Effector memory CD8-positive, alpha-beta T cell (primary cell): ENCODE measurements around the gene CPNE1.

ENCODE experiments used
- ATAC-seq: fragments of 150-1000 bp; cut with Tn5 transposase; replicated peaks from 2 replicates; pipeline ENCODE4 v1.10.0; 2021; ENCODE audit warnings: mild to moderate bottlenecking, moderate library complexity
- DNase-seq, 3 experiments: peaks; one replicate each; pipeline ENCODE4 v3.0.0; 2021
- H3K27ac Mint-ChIP-seq, 2 donors: one replicate each; pipeline ENCODE4 v1.8.0; 2022; ENCODE audit warnings: mild to moderate bottlenecking in 2 of 2, mixed read lengths in 2 of 2, moderate library complexity in 2 of 2
- H3K27me3 Mint-ChIP-seq, 2 donors: one replicate each; pipeline ENCODE4 v1.8.0; 2022; ENCODE audit warnings: mixed read lengths in 2 of 2
- H3K36me3 Mint-ChIP-seq: one replicate; pipeline ENCODE4 v1.8.0; 2022; ENCODE audit warnings: mild to moderate bottlenecking, moderate library complexity, mixed read lengths; ENCODE audit not compliant: insufficient read depth
- H3K4me1 Mint-ChIP-seq, 2 donors: one replicate each; pipeline ENCODE4 v1.8.0; 2022; ENCODE audit warnings: low read depth in 2 of 2, mixed read lengths in 2 of 2
- H3K4me3 Mint-ChIP-seq, 2 donors: one replicate each; pipeline ENCODE4 v1.8.0; 2022; ENCODE audit warnings: mild to moderate bottlenecking in 2 of 2, mixed read lengths in 2 of 2, moderate library complexity in 2 of 2
- H3K9me3 Mint-ChIP-seq, 2 donors: one replicate each; pipeline ENCODE4 v1.8.0; 2022; ENCODE audit warnings: mixed read lengths in 2 of 2

Gene CPNE1

DNA sequence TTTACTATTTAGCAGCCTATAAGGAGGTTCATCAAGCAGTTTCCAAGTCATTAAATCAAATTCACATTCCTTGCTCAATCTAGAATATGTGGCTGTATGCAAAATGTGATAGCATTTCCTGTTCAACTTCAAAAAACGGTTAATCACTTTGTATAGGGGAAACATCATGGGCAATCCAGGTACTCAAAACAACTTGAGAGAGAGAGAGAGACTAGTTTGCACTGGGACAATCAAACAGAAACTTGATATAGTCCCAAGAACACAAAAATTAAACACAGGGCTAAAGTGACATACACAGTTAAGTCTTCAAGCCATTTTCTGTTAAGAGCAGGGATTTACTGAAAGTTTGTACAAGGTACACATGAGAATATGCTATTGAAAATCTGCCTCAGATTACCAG, 7.4 kb downstream of the CPNE1 start:
- Mint-ChIP-seq H3K27me3 (no peaks in the 10 kb centered on the region), H3K27ac (peak overlapping the region; percentile 62 to 83), H3K4me1 (peaks cover 36 to 53% of the 10 kb centered on the region in 2 donors), H3K4me3 (peak overlapping the region; percentile 3 to 48), H3K9me3 (no peaks in the 10 kb centered on the region), H3K36me3 (peaks cover 20% of the 10 kb centered on the region)
- ATAC-seq = peak; percentile 23
- no peak for DNase-seq

DNA sequence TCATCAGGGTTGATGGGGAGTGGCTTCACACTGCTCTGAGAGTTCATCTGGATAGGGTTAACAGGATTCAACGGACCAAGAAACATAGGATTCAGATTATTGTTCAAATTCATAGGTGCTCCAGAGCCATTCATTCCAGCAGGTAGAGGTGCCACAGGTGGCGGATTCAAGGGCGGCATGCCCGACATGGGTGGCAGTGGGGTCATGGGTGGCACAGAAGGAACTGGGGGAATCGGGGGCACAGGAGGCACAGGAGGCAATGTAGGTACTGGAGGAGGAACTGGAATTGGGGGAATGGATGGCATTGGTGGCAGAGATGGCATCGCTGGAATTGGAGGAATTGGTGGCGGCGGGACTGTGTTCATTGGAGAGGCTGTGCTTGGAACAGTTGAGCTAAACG, 10.3 kb downstream of the CPNE1 start:
- Mint-ChIP-seq H3K36me3 (peaks cover 22% of the 10 kb centered on the region), H3K9me3 (no peaks in the 10 kb centered on the region), H3K4me3 (no peak overlapping the region), H3K4me1 (peaks cover 26 to 46% of the 10 kb centered on the region in 2 donors), H3K27me3 (no peaks in the 10 kb centered on the region), H3K27ac (no peak overlapping the region)
- DNase-seq (no peak), ATAC-seq (no peak)

DNA sequence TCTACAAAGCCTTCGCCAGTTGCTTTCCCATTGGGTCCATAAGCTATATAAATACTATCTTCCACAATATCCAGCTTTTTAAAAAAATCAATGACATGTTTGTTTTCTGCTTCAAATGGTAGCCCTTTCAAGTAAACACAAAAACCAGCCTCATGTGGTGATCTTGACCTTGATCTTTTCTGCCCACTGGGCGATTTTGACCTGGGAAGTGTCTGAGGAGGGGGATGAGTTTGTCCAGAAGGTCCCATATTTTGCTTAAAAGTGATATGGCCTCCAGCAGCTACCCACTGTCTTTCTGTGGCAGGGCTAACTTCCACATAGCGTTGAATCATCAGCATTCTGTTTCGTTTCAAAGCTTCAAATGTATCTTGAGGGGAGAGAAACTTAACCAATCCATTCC, 10.8 kb downstream of the CPNE1 start:
- no peak overlapping the region for H3K27ac Mint-ChIP-seq
- no peaks in the 10 kb centered on the region for H3K9me3 Mint-ChIP-seq
- H3K4me1 Mint-ChIP-seq = peaks cover 27 to 46% of the 10 kb centered on the region in 2 donors
- ATAC-seq (no peak), DNase-seq (no peak)
- H3K36me3 Mint-ChIP-seq = peaks cover 22% of the 10 kb centered on the region
- no peaks in the 10 kb centered on the region for H3K27me3 Mint-ChIP-seq
- no peak overlapping the region for H3K4me3 Mint-ChIP-seq

DNA sequence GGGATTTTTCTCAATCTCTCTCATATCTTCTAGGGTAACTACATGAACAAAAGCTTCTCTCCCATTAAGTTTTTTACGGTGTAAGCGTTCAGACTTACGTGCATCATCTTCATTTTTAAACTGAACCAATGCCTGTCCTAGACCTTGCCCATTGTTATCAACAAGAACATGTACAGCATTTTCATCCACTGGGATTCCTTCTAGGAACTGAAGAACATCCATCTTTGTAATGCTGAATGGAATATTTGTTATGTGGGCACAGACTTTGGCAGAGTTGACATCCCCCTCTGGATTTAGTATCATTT, 11.3 kb downstream of the CPNE1 start:
- Mint-ChIP-seq H3K36me3 (peaks cover 18% of the 10 kb centered on the region), H3K4me1 (peaks cover 27 to 45% of the 10 kb centered on the region in 2 donors), H3K9me3 (no peaks in the 10 kb centered on the region), H3K27ac (no peak overlapping the region), H3K27me3 (no peaks in the 10 kb centered on the region), H3K4me3 (no peak overlapping the region)
- DNase-seq = no peak
- ATAC-seq = no peak

DNA sequence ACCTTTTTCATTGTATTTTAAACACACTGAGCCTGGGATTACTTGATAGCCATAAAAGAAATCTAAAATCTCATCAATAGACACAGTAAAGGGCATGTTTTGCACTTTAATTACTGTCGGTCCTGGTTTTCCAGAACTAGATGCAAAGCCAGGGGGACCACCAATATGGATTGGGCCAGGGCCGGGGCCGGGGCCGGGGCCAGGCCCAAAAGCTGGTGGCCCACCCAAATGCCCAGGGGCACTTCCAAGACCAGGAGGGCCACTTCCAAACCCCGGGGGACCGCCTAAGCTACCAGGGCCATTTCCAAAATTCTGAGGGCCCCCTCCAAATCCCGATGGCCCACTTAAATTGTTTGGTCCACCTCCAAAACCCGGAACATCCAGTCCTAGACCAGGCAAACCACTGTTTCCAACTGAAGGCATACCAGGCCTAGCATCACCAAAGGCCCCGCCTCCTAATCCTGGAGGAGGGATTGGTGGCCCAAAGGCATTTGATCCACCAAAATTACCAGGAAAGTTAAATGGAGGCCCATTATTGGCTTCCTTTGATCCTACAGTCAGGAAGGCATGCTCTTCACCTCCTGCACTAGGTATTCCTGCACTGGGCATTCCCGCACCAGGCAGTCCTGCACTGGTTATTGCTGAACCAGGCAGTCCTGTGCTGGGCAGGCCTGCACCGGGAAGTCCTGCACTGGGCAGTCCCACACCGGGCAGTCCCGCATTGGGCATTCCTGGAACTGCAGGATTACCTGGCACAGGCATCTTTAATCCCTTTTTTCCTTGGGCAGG, 11.9 kb downstream of the CPNE1 start:
- H3K27me3 Mint-ChIP-seq = no peaks in the 10 kb centered on the region
- no peaks in the 10 kb centered on the region for H3K9me3 Mint-ChIP-seq
- ATAC-seq = no peak
- no peak overlapping the region for H3K4me3 Mint-ChIP-seq
- no peak for DNase-seq
- peaks cover 29 to 44% of the 10 kb centered on the region in 2 donors for H3K4me1 Mint-ChIP-seq
- H3K36me3 Mint-ChIP-seq = peaks cover 17% of the 10 kb centered on the region
- no peak overlapping the region for H3K27ac Mint-ChIP-seq

DNA sequence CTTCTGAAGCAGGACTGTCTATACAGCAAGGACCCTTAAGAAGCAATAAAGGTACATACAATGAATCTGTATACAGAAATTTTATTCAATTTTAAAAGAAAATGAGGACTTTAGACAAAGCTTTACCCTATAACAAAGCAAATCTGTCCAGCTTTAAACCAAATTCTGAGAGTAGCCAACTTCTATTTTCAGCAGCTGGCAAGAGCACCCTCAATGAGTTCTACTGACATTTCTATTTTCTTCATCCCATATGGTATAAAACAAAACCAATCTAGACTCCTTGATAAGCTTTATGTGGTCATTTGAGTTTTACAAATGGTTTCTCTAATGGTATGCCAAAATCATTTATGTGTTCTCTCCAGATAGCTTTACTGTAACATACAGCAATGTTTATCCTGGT, 12.7 kb downstream of the CPNE1 start:
- no peaks in the 10 kb centered on the region for H3K27me3 Mint-ChIP-seq
- H3K27ac Mint-ChIP-seq = peak overlapping the region in 1 of 2 donors; percentile 67
- peaks cover 24 to 41% of the 10 kb centered on the region in 2 donors for H3K4me1 Mint-ChIP-seq
- ATAC-seq = no peak
- peaks cover 19% of the 10 kb centered on the region for H3K36me3 Mint-ChIP-seq
- DNase-seq = no peak
- H3K4me3 Mint-ChIP-seq = no peak overlapping the region
- no peaks in the 10 kb centered on the region for H3K9me3 Mint-ChIP-seq

DNA sequence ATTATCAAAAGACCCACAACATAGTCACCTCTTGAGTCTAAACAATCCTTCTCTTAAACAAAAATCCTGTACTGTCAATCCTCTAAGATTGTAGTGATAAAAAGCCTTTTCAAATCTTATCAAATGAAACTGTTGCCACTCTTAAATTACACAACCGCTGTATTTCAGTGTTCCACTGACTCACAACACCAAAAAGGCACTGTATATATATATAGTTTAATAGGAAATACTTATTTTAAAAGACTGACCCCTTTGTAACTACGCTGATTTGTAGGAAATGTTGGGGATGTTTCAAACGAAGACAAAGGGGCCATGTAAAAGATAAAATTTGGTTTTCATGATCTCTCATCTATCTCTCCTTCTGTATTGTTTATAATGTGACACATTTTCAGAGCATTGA, 14.1 kb downstream of the CPNE1 start:
- Mint-ChIP-seq H3K4me1 (peaks cover 28 to 46% of the 10 kb centered on the region in 2 donors), H3K27me3 (no peaks in the 10 kb centered on the region), H3K27ac (peak overlapping the region in 1 of 2 donors; percentile 67), H3K4me3 (no peak overlapping the region), H3K36me3 (peaks cover 13% of the 10 kb centered on the region), H3K9me3 (no peaks in the 10 kb centered on the region)
- ATAC-seq (no peak), DNase-seq (no peak)

DNA sequence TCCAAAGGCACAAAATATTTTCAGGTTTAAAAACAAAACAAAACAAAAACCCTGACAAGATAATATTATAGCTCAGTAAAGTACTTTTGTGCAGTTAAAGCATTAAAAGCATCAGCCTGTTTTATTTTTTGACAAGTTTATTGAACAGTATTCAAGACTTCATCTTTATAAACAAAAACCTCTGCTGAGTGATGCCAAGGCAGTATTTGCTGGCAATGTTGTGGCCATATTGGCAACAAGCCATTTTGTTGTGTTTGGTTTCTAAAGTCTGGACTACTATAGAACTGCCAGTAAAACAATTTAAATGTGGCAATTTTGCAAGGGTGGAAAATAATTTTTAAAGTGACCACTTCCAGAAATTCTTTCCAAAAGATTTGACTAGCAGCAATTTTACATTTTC, 15.9 kb downstream of the CPNE1 start:
- H3K27ac Mint-ChIP-seq = peak overlapping the region; percentile 28 to 51
- no peaks in the 10 kb centered on the region for H3K9me3 Mint-ChIP-seq
- H3K27me3 Mint-ChIP-seq = no peaks in the 10 kb centered on the region
- ATAC-seq (no peak), DNase-seq (no peak)
- H3K4me1 Mint-ChIP-seq = peaks cover 44 to 63% of the 10 kb centered on the region in 2 donors
- peaks cover 13% of the 10 kb centered on the region for H3K36me3 Mint-ChIP-seq
- H3K4me3 Mint-ChIP-seq = no peak overlapping the region

DNA sequence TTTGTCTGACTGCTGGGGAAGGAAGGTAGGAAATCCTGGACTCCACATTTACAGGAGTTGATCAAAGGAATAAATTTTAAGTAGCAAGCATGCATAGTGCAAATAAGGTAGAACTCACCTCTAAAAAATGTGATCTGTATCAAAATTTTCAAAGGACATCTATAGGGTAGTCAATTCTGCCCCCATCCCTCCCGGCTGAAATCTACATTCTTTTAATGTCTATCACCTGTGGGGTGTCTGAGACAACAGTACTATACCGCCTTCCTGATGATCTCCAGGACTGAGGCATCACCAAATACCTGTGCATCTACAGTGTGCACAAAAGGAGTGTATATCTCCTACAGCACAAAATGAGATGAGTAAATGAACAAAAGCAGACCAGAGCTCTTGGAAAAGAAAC, 19.9 kb downstream of the CPNE1 start:
- H3K9me3 Mint-ChIP-seq = no peaks in the 10 kb centered on the region
- DNase-seq (no peak), ATAC-seq (no peak)
- peak overlapping the region; percentile 51 to 86 for H3K27ac Mint-ChIP-seq
- H3K4me1 Mint-ChIP-seq = peaks cover 66 to 85% of the 10 kb centered on the region in 2 donors
- no peaks in the 10 kb centered on the region for H3K27me3 Mint-ChIP-seq
- H3K4me3 Mint-ChIP-seq = peak overlapping the region in 1 of 2 donors; percentile 5
- peaks cover 7% of the 10 kb centered on the region for H3K36me3 Mint-ChIP-seq

DNA sequence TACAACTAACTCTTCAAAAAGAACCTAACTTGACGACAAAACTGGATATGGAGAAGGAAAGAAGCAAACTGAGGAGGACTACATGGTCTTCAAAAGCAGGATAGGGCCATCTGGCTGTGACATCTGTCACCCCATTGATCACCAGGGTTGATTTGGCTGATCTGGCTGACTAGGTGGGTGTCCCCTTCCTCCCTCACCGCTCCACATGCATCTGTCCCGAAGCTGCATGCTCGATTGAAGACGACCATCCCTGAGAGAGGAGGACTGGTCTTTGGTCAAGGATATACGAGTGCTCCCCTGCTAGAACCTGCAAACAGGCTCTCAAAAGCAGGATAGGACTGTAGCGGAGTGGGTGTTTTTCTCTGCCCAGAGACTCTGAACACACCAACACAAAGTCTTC, 21.7 kb downstream of the CPNE1 start:
- Mint-ChIP-seq H3K9me3 (no peaks in the 10 kb centered on the region), H3K4me1 (peaks cover 60 to 74% of the 10 kb centered on the region in 2 donors), H3K27ac (peak overlapping the region; percentile 5 to 9), H3K27me3 (no peaks in the 10 kb centered on the region), H3K36me3 (peaks cover 7% of the 10 kb centered on the region), H3K4me3 (no peak overlapping the region)
- no peak for DNase-seq
- ATAC-seq = no peak

DNA sequence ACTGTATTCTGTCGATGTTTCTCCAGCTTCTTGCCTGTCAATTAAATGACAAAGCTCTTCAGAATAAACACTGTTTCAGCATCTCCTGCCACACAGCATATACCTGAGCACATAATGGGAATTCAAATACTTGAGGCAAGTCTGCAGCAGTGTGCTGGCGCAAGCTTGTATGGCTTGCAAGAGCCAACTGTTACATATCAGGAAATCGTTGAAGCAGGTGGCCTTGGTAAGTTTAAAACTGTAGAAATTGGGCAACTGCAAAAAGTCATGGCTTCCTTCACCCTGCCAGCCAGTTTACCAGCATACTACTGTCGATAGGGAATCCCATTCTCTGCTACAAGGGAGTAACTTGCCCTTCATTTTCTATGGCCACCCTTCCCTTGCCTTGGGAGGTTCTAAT, 23.0 kb downstream of the CPNE1 start:
- no peaks in the 10 kb centered on the region for H3K27me3 Mint-ChIP-seq
- no peaks in the 10 kb centered on the region for H3K9me3 Mint-ChIP-seq
- no peak overlapping the region for H3K4me3 Mint-ChIP-seq
- H3K4me1 Mint-ChIP-seq = peaks cover 71 to 82% of the 10 kb centered on the region in 2 donors
- H3K27ac Mint-ChIP-seq = peak overlapping the region; percentile 9 to 45
- peaks cover 2% of the 10 kb centered on the region for H3K36me3 Mint-ChIP-seq
- DNase-seq (no peak), ATAC-seq (no peak)

DNA sequence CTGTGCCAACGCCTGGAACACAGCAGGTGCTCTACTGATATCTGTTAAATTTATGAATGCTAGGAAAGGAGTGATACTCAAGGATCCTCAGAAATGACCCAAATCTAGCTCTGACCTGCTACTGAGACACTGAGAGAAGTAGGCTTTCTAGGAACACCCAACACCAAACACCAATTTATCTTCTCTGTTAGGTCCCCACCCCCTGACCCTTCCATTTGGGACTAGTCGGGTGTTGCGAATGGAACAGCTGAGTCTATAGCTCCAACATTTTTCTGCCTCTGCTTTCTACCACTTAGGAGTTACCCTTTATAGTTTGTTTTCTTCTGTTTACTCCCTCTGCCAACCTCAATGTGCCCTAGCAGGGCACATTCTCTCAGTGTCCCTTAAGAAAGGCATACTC, 24.0 kb downstream of the CPNE1 start:
- ATAC-seq = no peak
- H3K27ac Mint-ChIP-seq = peak overlapping the region; percentile 9 to 45
- H3K9me3 Mint-ChIP-seq = no peaks in the 10 kb centered on the region
- H3K27me3 Mint-ChIP-seq = no peaks in the 10 kb centered on the region
- H3K4me3 Mint-ChIP-seq = no peak overlapping the region
- no peak for DNase-seq
- peaks cover 71 to 80% of the 10 kb centered on the region in 2 donors for H3K4me1 Mint-ChIP-seq
- peaks cover 1% of the 10 kb centered on the region for H3K36me3 Mint-ChIP-seq

DNA sequence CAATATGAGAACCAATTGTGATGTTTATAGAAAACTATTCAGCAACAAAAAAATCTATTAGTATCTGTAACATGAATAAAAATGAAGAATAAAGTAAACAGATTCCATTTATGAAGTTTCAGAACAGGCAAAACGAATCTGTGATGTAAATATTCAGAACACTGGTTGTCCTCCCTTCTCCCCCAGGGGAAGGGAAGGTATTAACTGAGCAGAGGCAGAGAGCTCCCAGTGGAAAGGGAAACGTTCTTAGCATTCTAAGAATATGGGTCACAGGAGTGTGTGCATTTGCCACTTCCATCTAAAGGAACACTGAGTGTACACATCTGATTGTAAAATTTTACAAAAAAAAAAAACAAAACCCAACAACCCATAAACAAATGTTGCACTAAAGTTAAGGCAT, 25.9 kb downstream of the CPNE1 start:
- Mint-ChIP-seq H3K27me3 (no peaks in the 10 kb centered on the region), H3K27ac (no peak overlapping the region), H3K4me1 (peaks cover 60 to 73% of the 10 kb centered on the region in 2 donors), H3K4me3 (no peak overlapping the region), H3K9me3 (no peaks in the 10 kb centered on the region), H3K36me3 (peaks cover 6% of the 10 kb centered on the region)
- ATAC-seq (no peak), DNase-seq (no peak)

DNA sequence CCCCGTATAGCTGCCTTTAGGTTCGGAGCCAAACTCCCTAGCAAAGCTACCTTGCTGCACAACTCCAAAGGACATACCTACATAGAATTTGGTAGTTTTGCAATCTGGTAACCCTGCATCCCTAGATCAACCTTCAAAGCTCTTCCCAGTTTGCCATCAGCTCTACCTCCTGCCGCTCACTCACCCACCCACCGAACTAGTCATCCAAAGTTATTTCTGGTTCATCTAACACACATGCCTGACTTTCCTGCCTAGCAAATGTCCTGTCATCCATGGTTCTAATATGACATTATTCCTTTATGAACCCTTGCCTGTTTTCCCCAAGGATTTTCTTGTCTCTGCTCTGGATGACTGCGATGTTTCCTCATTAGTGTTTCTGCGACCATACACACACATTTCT, 27.4 kb downstream of the CPNE1 start:
- Mint-ChIP-seq H3K36me3 (peaks cover 8% of the 10 kb centered on the region), H3K9me3 (no peaks in the 10 kb centered on the region), H3K4me1 (peaks cover 56 to 69% of the 10 kb centered on the region in 2 donors), H3K4me3 (no peak overlapping the region), H3K27me3 (no peaks in the 10 kb centered on the region), H3K27ac (peak overlapping the region in 1 of 2 donors; percentile 31)
- DNase-seq = no peak
- no peak for ATAC-seq
